Endothelial cell of umbilical vein (primary cell): Measurements from ENCODE around the gene IWS1. TPM values are rescaled to one million over a fixed set of nuclear protein-coding genes. Genes with fewer than 3 reads are reported as not detected.

ENCODE experiments used
- BruUV-seq: library from RNA; stranded (reverse); fragments of 400-500 nt; replicated peaks from 2 replicates; lab custom pipeline; 2021; lab: Mats Ljungman, UMichigan
- CTCF ChIA-PET: fragments of 300-600, 350-600 bp; sonication (Branson Sonifier 250); formaldehyde crosslinking; loops from one replicate; lab custom pipeline; 2021; ENCODE audit warnings: antibody characterized with exemption, inconsistent platforms; lab: Charles Lee
- POLR2A ChIA-PET: fragments of 300-600, 350-600 bp; sonication (Branson Sonifier 250); formaldehyde crosslinking; loops from one replicate; lab custom pipeline; 2021; ENCODE audit warnings: antibody characterized with exemption, inconsistent platforms; lab: Charles Lee
- DNase-seq: peaks from one replicate; pipeline ENCODE4 v3.0.0-alpha.2; 2011; ENCODE audit warnings: low read depth, low spot score
- FAIRE-seq: peaks from 2 replicates; lab custom pipeline; 2011; peaks lifted over from hg19 to GRCh38; lab: Jason Lieb, UNC
- H2AFZ ChIP-seq: 2 replicates; pipeline ENCODE4 v1.6.0; 2012; ENCODE audit warnings: low read depth, low read length, control low read depth, inconsistent platforms
- H3K27ac ChIP-seq: 2 replicates; pipeline ENCODE4 v1.5.1; 2011; ENCODE audit warnings: low read depth, mild to moderate bottlenecking, control low read depth, low read length, moderate library complexity; ENCODE audit not compliant: insufficient read depth
- H3K27me3 ChIP-seq, 2 experiments: 2 replicates each; pipeline versions ENCODE4 v1.6.0 to v1.6.1; 2011; ENCODE audit warnings: low read length in 2 of 2, mixed read lengths in 1 of 2; ENCODE audit not compliant: control insufficient read depth in 2 of 2, insufficient read depth in 2 of 2
- H3K36me3 ChIP-seq, 2 experiments: 2 replicates in 1 of 2; 3 replicates in 1 of 2; pipeline ENCODE4 v1.5.1; 2011; ENCODE audit warnings: low read length in 2 of 2, mild to moderate bottlenecking in 1 of 2, moderate library complexity in 1 of 2; ENCODE audit not compliant: control insufficient read depth in 2 of 2, insufficient read depth in 2 of 2; ENCODE audit errors: extremely low read depth in 1 of 2
- H3K4me1 ChIP-seq: 3 replicates; pipeline ENCODE4 v1.5.1; 2011; ENCODE audit warnings: mild to moderate bottlenecking, low read length; ENCODE audit not compliant: control insufficient read depth, insufficient read depth; ENCODE audit errors: extremely low read depth
- H3K4me2 ChIP-seq: 2 replicates; pipeline ENCODE4 v1.6.1; 2011; ENCODE audit warnings: low read length, control low read depth, mixed read lengths; ENCODE audit not compliant: insufficient read depth
- H3K4me3 ChIP-seq, 3 experiments: fragments of 200-600 bp in 1 of 3; sonication (generic), shearing (Covaris generic) in 1 of 3; replicated peaks in 1 of 3; 2 replicates each; pipeline ENCODE4 v1.5.1; 2011 to 2016; ENCODE audit warnings: control low read depth in 3 of 3, low read length in 3 of 3, mild to moderate bottlenecking in 2 of 3, inconsistent platforms in 1 of 3, low read depth in 1 of 3, moderate library complexity in 1 of 3; ENCODE audit not compliant: insufficient read depth in 1 of 3
- H3K79me2 ChIP-seq: 2 replicates; pipeline ENCODE4 v1.6.0; 2012; ENCODE audit warnings: low read length, inconsistent platforms; ENCODE audit not compliant: control insufficient read depth, insufficient read depth
- H3K9ac ChIP-seq: replicated peaks from 2 replicates; pipeline ENCODE3; 2011; ENCODE audit warnings: low read length, control low read depth; ENCODE audit not compliant: insufficient read depth; ENCODE audit errors: extremely low read depth
- H3K9me1 ChIP-seq: replicated peaks from 3 replicates; pipeline ENCODE4 v1.6.0; 2011; ENCODE audit warnings: mild to moderate bottlenecking, low read length; ENCODE audit not compliant: control insufficient read depth, insufficient read depth; ENCODE audit errors: extremely low read depth
- H3K9me3 ChIP-seq: replicated peaks from 2 replicates; pipeline ENCODE4 v1.5.1; 2012; ENCODE audit warnings: low read length, inconsistent platforms; ENCODE audit not compliant: control insufficient read depth, insufficient read depth
- H4K20me1 ChIP-seq: replicated peaks from 2 replicates; pipeline ENCODE3; 2011; ENCODE audit warnings: mild to moderate bottlenecking, low read length; ENCODE audit not compliant: control insufficient read depth, insufficient read depth; ENCODE audit errors: extremely low read depth
- EZH2 ChIP-seq: IDR thresholded peaks from 2 replicates; pipeline ENCODE4 v1.6.1; 2012; ENCODE audit warnings: borderline replicate concordance, low read depth, mild to moderate bottlenecking, moderate library complexity, low read length, inconsistent platforms; ENCODE audit not compliant: severe bottlenecking
- FOS ChIP-seq: IDR thresholded peaks from 2 replicates; pipeline ENCODE4 v1.6.1; 2011; ENCODE audit warnings: mild to moderate bottlenecking, low read length, moderate library complexity, borderline replicate concordance; ENCODE audit not compliant: insufficient read depth
- GATA2 ChIP-seq: IDR thresholded peaks from 2 replicates; pipeline ENCODE4 v1.7.0; 2011; ENCODE audit warnings: low read depth, mild to moderate bottlenecking, moderate library complexity, mixed read lengths, low read length; ENCODE audit not compliant: insufficient read length, insufficient read depth
- JUN ChIP-seq: IDR thresholded peaks from 2 replicates; pipeline ENCODE4 v1.6.1; 2011; ENCODE audit warnings: borderline replicate concordance, low read depth; ENCODE audit not compliant: insufficient read length, insufficient read depth
- MYC ChIP-seq: IDR thresholded peaks from one replicate; pipeline ENCODE4 v1.6.1; 2011; ENCODE audit warnings: mild to moderate bottlenecking, low read depth, low read length
- POLR2A ChIP-seq: IDR thresholded peaks from 2 replicates; pipeline ENCODE4 v1.6.1; 2012; ENCODE audit warnings: low read depth, mild to moderate bottlenecking, control low read depth, low read length
- POLR2AphosphoS5 ChIP-seq: IDR thresholded peaks from 2 replicates; pipeline ENCODE4 v1.6.1; 2012; ENCODE audit warnings: low read depth, mild to moderate bottlenecking, control low read depth, low read length, moderate library complexity; ENCODE audit not compliant: insufficient read depth
- dilution Hi-C: fragments of 300-500 bp; cut with MboI; formaldehyde crosslinking; loops from one replicate; pipeline ENCODE4 v1.15.0; 2019; ENCODE audit warnings: low sequenced_read_pairs; ENCODE audit not compliant: extremely low pct_ligation_motif_present
- intact Hi-C: fragments of 100-400 bp; cut with micrococcal nuclease; formaldehyde crosslinking; loops from one replicate; pipeline ENCODE4 v1.10.0; 2022
- polyA plus RNA-seq, 4 experiments: library from polyadenylated mRNA; depleted of rRNA in 3 of 4; stranded (reverse) in 3 of 4; unstranded in 1 of 4; fragments of >200 nt; gene quantifications; 2 replicates each; pipeline versions ENCODE4 v1.2.1 to v1.2.3, GENCODE V29; 2011 to 2012; ENCODE audit warnings: missing spikeins in 1 of 4
- total RNA-seq: library from RNA; stranded (reverse); gene quantifications from 2 replicates; pipeline ENCODE4 v1.2.3, GENCODE V29; 2021
- TF ChIP-seq, protein P1 (sequence below): IDR thresholded peaks from 2 replicates; pipeline ENCODE4 v1.6.1; 2011; ENCODE audit not compliant: insufficient read depth, insufficient read length
- TF ChIP-seq, protein P2 (sequence below), 2 donors: IDR thresholded peaks; 1 replicate in 1 of 2; 2 replicates in 1 of 2; pipeline ENCODE4 v1.5.1; 2011; ENCODE audit warnings: low read length in 2 of 2, mild to moderate bottlenecking in 2 of 2, moderate library complexity in 2 of 2, control low read depth in 1 of 2, inconsistent platforms in 1 of 2, low read depth in 1 of 2; ENCODE audit not compliant: insufficient read depth in 1 of 2; ENCODE audit errors: extremely low read depth in 1 of 2

Gene IWS1
- total and polyA plus RNA-seq, 2 donors (not counting 3 experiments of a cell fraction or from before 2014, with no cell fraction given) = 14.7 to 51.0 TPM

DNA sequence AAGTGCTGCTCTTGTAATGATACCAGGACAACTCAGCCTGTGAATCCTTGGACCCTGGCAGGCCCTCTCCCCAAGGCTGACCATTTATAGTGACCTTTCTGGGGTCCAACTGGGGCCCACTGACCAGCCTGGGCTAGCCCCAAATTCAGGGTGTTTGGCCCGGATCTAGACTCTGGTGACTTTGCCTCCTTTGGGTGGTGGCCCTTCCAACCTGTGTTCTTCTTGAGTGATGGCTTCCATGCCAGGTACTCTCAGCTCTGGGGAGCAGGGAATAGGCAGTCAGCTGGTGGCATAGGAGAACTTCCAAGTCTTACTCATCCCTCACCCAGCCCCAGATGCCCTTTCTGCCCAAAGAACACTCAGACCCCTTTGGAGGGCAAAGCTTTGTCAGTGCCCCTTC, 19.5 kb upstream of the IWS1 start:
- no peak overlapping the region for H3K9ac ChIP-seq
- no peaks in the 10 kb centered on the region for H3K36me3 ChIP-seq
- POLR2A ChIA-PET = no interaction called here
- BruUV-seq = no TSS peak
- intact Hi-C loops (no loop called here), dilution Hi-C loops (no loop called here)
- peaks cover 12 to 26% of the 10 kb centered on the region in 2 experiments for H3K27me3 ChIP-seq
- no peak overlapping the region for H2AFZ ChIP-seq
- no peaks in the 10 kb centered on the region for H4K20me1 ChIP-seq
- CTCF ChIA-PET = no interaction called here
- no peak for DNase-seq
- no peaks in the 10 kb centered on the region for H3K4me1 ChIP-seq
- TF ChIP-seq JUN (no peak), EZH2 (no peak), FOS (no peak), POLR2AphosphoS5 (no peak), GATA2 (no peak), POLR2A (no peak), MYC (no peak)
- TF ChIP-seq, protein P1, sequence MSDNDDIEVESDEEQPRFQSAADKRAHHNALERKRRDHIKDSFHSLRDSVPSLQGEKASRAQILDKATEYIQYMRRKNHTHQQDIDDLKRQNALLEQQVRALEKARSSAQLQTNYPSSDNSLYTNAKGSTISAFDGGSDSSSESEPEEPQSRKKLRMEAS = no peak
- TF ChIP-seq, protein P2, sequence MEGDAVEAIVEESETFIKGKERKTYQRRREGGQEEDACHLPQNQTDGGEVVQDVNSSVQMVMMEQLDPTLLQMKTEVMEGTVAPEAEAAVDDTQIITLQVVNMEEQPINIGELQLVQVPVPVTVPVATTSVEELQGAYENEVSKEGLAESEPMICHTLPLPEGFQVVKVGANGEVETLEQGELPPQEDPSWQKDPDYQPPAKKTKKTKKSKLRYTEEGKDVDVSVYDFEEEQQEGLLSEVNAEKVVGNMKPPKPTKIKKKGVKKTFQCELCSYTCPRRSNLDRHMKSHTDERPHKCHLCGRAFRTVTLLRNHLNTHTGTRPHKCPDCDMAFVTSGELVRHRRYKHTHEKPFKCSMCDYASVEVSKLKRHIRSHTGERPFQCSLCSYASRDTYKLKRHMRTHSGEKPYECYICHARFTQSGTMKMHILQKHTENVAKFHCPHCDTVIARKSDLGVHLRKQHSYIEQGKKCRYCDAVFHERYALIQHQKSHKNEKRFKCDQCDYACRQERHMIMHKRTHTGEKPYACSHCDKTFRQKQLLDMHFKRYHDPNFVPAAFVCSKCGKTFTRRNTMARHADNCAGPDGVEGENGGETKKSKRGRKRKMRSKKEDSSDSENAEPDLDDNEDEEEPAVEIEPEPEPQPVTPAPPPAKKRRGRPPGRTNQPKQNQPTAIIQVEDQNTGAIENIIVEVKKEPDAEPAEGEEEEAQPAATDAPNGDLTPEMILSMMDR (IDR thresholded peaks at IDR 0.05; ENCODE audit: extremely low read depth in 1 of 2, insufficient read depth in 1 of 2, low read depth in 1 of 2, low read length in 2 of 2) = no peak
- H3K27ac ChIP-seq = no peak overlapping the region
- no peaks in the 10 kb centered on the region for H3K9me3 ChIP-seq
- H3K4me2 ChIP-seq = no peak overlapping the region
- no peak overlapping the region for H3K4me3 ChIP-seq
- FAIRE-seq = no peak
- no peaks in the 10 kb centered on the region for H3K9me1 ChIP-seq
- no peaks in the 10 kb centered on the region for H3K79me2 ChIP-seq
